Breast epithelium (tissue), 3 donors: Measurements from ENCODE around the gene LRFN3.

Experiments used
- POLR2A ChIP-seq: fragments of 450-650 bp; IDR thresholded peaks from one replicate; pipeline ENCODE4 v1.6.1; 2016; ENCODE audit warnings: antibody characterized with exemption, mild to moderate bottlenecking, moderate library complexity
- TF ChIP-seq, protein P1 (sequence below), 3 donors: fragments of 450-650 bp; IDR thresholded peaks; one replicate each; pipeline ENCODE4 v1.5.1; 2016 to 2017; ENCODE audit warnings: antibody characterized with exemption in 3 of 3, mild to moderate bottlenecking in 3 of 3, moderate library complexity in 3 of 3

DNA sequence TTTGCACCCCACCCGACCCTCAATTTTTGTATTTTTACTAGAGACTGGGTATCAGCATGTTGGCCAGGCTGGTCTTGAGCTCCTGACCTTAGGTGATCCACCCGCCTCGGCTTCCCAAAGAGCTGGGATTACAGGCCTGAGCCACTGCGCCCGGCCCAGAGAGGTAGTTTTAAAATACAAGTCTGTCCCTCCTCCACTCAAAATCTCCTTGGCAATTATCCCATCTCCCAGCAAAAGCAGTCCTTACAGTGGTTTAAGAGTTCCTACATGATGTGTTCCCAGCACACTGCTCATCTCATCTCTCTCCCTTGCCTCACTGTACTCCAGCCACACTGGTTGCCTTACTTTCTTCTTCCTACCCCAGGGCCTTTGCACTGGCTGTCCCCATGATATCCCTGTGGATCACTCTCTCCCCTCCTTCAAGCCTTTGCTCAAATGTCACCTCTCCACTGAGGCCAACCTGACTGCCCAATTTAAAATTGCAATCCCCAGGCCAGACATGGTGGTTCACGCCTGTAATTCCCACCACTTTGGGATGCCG, 24.3 kb downstream of the LRFN3 start:
- TF ChIP-seq, protein P1, sequence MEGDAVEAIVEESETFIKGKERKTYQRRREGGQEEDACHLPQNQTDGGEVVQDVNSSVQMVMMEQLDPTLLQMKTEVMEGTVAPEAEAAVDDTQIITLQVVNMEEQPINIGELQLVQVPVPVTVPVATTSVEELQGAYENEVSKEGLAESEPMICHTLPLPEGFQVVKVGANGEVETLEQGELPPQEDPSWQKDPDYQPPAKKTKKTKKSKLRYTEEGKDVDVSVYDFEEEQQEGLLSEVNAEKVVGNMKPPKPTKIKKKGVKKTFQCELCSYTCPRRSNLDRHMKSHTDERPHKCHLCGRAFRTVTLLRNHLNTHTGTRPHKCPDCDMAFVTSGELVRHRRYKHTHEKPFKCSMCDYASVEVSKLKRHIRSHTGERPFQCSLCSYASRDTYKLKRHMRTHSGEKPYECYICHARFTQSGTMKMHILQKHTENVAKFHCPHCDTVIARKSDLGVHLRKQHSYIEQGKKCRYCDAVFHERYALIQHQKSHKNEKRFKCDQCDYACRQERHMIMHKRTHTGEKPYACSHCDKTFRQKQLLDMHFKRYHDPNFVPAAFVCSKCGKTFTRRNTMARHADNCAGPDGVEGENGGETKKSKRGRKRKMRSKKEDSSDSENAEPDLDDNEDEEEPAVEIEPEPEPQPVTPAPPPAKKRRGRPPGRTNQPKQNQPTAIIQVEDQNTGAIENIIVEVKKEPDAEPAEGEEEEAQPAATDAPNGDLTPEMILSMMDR (IDR thresholded peaks at IDR 0.05), result no peak
- TF ChIP-seq POLR2A, result no peak
